ENCODE results near the gene SDR42E1.

The SDR42E1 gene

GRCh38 chr16:82011199-82011641, at the start of gene SDR42E1:
SDR42E1 (minus strand) TSS chr16:82011470; CDS start chr16:82000858, 10,612 bp downstream.
- no peak for TF ChIP-seq CTCF (IDR thresholded peaks at IDR 0.05; ENCODE audit: insufficient read depth, missing control alignments)
- DNase-seq (ENCODE audit: insufficient read length, low spot score), result no peak
- FAIRE-seq, result no peak

GRCh38 chr16:82059983-82060421, 48.7 kb upstream of the SDR42E1 start:
- no peak for FAIRE-seq
- DNase-seq (ENCODE audit: insufficient read length, low spot score), result no peak
- no peak for TF ChIP-seq CTCF (IDR thresholded peaks at IDR 0.05; ENCODE audit: insufficient read depth, missing control alignments)

- no peak for FAIRE-seq
- no peak for TF ChIP-seq CTCF (IDR thresholded peaks at IDR 0.05; ENCODE audit: insufficient read depth, missing control alignments)
- no peak for DNase-seq (ENCODE audit: insufficient read length, low spot score)
These were observed 48.1 kb upstream of the SDR42E1 start for GRCh38 chr16:82059161-82059982.

- TF ChIP-seq CTCF (IDR thresholded peaks at IDR 0.05; ENCODE audit: insufficient read depth, missing control alignments), result no peak
- no peak for FAIRE-seq
- DNase-seq (ENCODE audit: insufficient read length, low spot score), result no peak
These were observed 45.3 kb upstream of the SDR42E1 start for GRCh38 chr16:82056550-82056896.

GRCh38 chr16:82055728-82056549, 44.7 kb upstream of the SDR42E1 start:
- TF ChIP-seq CTCF (IDR thresholded peaks at IDR 0.05; ENCODE audit: insufficient read depth, missing control alignments), result no peak
- no peak for DNase-seq (ENCODE audit: insufficient read length, low spot score)
- no peak for FAIRE-seq

GRCh38 chr16:82055117-82055516, 43.8 kb upstream of the SDR42E1 start:
- FAIRE-seq, result no peak
- no peak for TF ChIP-seq CTCF (IDR thresholded peaks at IDR 0.05; ENCODE audit: insufficient read depth, missing control alignments)
- DNase-seq (ENCODE audit: insufficient read length, low spot score), result no peak
